ENCODE measurements around the gene PDCD10.

- TF ChIP-seq POLR2A (IDR thresholded peaks at IDR 0.05; ENCODE audit: low read depth, low read length) (no peak), POLR2AphosphoS5 (IDR thresholded peaks at IDR 0.05; ENCODE audit: low read depth, low read length) (no peak), TAF1 (IDR thresholded peaks at IDR 0.05; ENCODE audit: low read depth, low read length) (no peak)
Observed at GRCh38 chr3:167749728-167750127, 15.0 kb upstream of the PDCD10 start.
